ENCODE data around the gene FYCO1. TPM values are rescaled to one million over a fixed set of nuclear protein-coding genes. Genes with fewer than 3 reads are reported as not detected.

FYCO1 gene
- total RNA-seq, 6 experiments from 2014 or later, result 20.8 to 30.7 (median 27.2) TPM

DNA sequence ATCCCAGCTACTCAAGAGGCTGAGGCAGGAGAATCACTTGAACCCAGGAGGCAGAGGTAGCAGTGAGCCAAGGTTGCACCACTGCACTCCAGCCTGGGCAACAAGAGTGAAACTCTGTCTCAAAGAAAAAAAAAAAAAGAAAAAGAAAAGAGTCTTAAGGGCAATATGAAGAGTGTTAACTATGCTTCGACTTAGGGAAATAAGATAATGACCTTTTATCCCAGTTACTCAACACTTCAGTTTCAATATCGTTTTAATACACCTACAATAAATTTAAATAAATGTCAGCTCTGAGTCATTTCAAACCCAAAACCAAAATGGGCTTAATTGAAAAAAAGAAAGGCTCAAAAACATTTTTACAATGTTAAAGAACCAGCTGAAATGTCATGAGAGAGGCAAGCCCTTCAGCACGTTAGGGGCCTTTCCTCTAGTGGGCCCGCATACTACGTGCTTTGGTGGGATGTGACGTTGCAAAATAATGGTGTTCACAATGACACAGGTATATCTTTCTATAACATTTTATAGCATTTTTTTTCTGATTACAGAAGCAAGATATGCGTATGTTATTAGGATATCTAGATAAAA is 15.3 kb downstream of the FYCO1 start:
- H3K4me1 Mint-ChIP-seq (ENCODE audit: low read depth), result peaks cover 29% of the 10 kb centered on the region
- DNase-seq, result no peak
- no peaks in the 10 kb centered on the region for H3K27me3 Mint-ChIP-seq (ENCODE audit: insufficient read depth)
- peaks cover 43% of the 10 kb centered on the region for H3K36me3 Mint-ChIP-seq (ENCODE audit: low read depth)
- H3K4me3 Mint-ChIP-seq, result no peak overlapping the region
- H3K27ac Mint-ChIP-seq, result no peak overlapping the region
- H3K9me3 Mint-ChIP-seq, result no peaks in the 10 kb centered on the region
- TF ChIP-seq, protein P1, sequence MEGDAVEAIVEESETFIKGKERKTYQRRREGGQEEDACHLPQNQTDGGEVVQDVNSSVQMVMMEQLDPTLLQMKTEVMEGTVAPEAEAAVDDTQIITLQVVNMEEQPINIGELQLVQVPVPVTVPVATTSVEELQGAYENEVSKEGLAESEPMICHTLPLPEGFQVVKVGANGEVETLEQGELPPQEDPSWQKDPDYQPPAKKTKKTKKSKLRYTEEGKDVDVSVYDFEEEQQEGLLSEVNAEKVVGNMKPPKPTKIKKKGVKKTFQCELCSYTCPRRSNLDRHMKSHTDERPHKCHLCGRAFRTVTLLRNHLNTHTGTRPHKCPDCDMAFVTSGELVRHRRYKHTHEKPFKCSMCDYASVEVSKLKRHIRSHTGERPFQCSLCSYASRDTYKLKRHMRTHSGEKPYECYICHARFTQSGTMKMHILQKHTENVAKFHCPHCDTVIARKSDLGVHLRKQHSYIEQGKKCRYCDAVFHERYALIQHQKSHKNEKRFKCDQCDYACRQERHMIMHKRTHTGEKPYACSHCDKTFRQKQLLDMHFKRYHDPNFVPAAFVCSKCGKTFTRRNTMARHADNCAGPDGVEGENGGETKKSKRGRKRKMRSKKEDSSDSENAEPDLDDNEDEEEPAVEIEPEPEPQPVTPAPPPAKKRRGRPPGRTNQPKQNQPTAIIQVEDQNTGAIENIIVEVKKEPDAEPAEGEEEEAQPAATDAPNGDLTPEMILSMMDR (IDR thresholded peaks at IDR 0.05), result no peak

DNA sequence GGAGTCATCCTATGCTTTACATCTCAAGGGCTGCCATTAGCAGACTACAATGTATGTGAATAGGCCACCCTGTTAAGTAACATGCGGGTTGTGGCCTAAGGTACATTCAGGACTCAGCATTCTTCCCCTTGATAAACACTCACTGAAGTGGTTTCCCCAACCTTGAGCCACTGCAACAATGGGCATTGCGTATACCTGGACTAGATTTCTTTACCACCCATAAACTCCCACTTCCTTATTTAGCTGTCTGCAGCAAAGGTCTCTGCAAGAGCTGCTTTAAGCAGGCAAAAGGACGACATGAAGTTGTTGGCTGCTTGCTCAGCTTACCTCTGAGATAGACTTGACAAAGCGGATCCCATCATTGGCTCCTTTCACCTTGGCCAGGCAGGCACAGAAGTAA is 16.2 kb downstream of the FYCO1 start:
- TF ChIP-seq, protein P1 (IDR thresholded peaks at IDR 0.05), result no peak

DNA sequence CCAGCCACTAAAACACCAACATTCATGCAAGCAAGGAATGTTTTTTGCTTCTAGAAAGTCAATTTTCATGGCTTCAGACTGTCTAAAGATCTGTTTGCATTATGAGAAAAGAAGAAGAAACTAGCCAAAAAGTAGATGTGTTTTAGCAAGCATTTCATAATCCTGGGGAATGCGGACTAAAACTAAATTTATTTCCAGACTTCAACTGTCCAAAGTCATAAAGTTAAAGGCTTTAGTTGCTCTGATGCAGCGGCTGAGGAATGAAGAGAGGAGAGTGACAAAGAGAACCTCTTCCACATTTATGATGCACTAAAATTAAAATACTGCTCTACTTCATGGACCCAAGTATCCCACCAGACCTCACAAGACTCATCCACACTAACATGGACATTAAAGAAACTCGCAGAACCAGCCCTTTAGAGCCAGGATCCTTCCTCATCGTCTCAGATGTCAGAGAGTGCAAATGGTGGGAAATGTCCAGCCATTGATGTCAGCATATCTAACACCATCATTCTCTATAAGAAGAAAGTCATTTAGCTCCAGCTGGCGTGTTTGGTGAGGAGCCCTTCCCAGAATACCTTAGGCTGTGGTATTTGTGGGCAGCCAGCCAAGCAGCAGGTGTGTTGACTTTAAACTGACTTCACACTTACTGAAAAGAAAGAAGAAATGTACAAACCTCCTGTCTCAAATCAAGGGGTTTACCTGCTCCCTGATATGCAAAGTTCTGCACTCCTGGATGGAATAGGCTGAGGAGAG is 17.4 kb downstream of the FYCO1 start:
- peaks cover 43% of the 10 kb centered on the region for H3K36me3 Mint-ChIP-seq (ENCODE audit: low read depth)
- no peak overlapping the region for H3K27ac Mint-ChIP-seq
- H3K4me3 Mint-ChIP-seq, result no peak overlapping the region
- H3K9me3 Mint-ChIP-seq, result no peaks in the 10 kb centered on the region
- peaks cover 19% of the 10 kb centered on the region for H3K4me1 Mint-ChIP-seq (ENCODE audit: low read depth)
- TF ChIP-seq, protein P1 (IDR thresholded peaks at IDR 0.05), result no peak
- no peak for DNase-seq
- no peaks in the 10 kb centered on the region for H3K27me3 Mint-ChIP-seq (ENCODE audit: insufficient read depth)

More for the DNA sequence above, 16.2 kb downstream of the FYCO1 start:
- no peak for DNase-seq
- H3K4me3 Mint-ChIP-seq, result no peak overlapping the region
- H3K27me3 Mint-ChIP-seq (ENCODE audit: insufficient read depth), result no peaks in the 10 kb centered on the region
- H3K9me3 Mint-ChIP-seq, result no peaks in the 10 kb centered on the region
- H3K4me1 Mint-ChIP-seq (ENCODE audit: low read depth), result peaks cover 20% of the 10 kb centered on the region
- H3K36me3 Mint-ChIP-seq (ENCODE audit: low read depth), result peaks cover 50% of the 10 kb centered on the region
- no peak overlapping the region for H3K27ac Mint-ChIP-seq

DNA sequence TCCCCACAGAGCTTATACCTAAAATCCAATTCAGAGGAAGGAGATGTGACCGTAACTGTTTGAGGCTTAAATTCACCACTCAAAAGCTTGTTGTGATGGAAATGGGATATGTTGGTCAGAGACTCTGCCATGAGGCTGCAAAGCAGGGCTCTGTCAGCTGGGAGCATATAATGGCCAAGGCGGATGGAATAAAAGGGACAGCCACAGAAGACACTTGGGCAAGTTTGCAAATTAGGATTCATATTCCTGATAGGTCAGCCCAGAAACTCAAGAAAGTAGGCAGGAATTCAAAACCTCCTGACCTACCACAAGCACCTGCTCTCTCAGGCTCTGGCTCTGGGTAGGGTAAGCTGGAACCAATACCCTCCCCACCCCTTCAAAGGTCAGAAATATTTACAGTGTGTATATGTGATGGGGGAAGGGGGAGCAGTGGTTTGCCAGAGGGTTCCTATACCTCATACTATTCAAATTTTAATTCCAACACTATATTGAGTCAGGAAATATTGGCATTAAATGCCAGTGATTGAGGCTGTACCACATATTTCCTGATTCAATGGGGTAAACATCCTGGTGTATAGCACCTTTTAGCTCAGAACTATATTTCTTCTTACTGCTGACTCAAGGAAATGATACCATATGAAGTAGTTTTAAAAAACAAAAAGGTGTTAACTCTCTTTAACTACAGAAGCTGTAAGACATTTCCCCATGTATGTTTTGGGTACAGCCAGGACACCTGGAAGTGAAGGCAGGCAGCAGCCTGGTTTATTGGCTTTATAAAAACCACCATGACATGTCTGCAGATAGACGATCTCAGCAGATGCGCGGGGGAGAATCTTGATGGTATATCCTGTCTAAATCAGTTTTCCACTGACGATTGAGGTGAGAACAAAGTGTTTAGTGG is 19.2 kb downstream of the FYCO1 start:
- H3K4me3 Mint-ChIP-seq, result no peak overlapping the region
- no peak overlapping the region for H3K27ac Mint-ChIP-seq
- peaks cover 48% of the 10 kb centered on the region for H3K36me3 Mint-ChIP-seq (ENCODE audit: low read depth)
- H3K4me1 Mint-ChIP-seq (ENCODE audit: low read depth), result peaks cover 31% of the 10 kb centered on the region
- no peaks in the 10 kb centered on the region for H3K9me3 Mint-ChIP-seq
- DNase-seq, result no peak
- H3K27me3 Mint-ChIP-seq (ENCODE audit: insufficient read depth), result no peaks in the 10 kb centered on the region
- TF ChIP-seq, protein P1 (IDR thresholded peaks at IDR 0.05), result no peak

DNA sequence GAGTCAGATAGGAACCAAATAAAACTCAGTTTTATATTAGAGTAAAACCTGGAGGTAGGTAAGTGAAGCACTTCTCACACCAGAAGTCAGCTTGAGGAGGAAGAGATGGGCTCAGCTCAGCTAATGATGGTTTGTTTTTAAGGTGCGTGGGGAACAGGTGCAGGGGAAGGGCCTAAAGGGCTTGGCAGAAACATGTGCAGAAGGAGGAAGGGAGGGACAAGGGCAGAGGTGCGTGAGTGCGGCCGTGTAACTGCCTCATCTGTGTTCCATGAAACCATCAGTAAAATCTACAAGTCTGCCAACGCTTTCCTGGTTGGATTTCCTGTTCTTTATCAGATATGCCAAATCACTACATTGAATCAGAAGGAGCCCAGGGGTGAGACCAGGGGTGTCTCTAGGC is 19.9 kb downstream of the FYCO1 start:
- H3K9me3 Mint-ChIP-seq, result no peaks in the 10 kb centered on the region
- peaks cover 47% of the 10 kb centered on the region for H3K36me3 Mint-ChIP-seq (ENCODE audit: low read depth)
- H3K27me3 Mint-ChIP-seq (ENCODE audit: insufficient read depth), result no peaks in the 10 kb centered on the region
- DNase-seq, result no peak
- TF ChIP-seq, protein P1 (IDR thresholded peaks at IDR 0.05), result no peak
- no peak overlapping the region for H3K27ac Mint-ChIP-seq
- no peak overlapping the region for H3K4me3 Mint-ChIP-seq
- H3K4me1 Mint-ChIP-seq (ENCODE audit: low read depth), result peaks cover 26% of the 10 kb centered on the region

All from HFFc6 (cell line).